HAP-1 (cell line): ENCODE measurements around the gene DCST1.

Source experiments
- DNase-seq, 2 experiments: peaks; one replicate each; pipeline ENCODE4 v3.0.0-alpha.2; 2016 to 2020; ENCODE audit warnings: low spot score in 2 of 2
- H3K27me3 ChIP-seq: fragments of 250-450 bp; sonication (Bioruptor Pico); 2 replicates; pipeline ENCODE4 v1.5.1; 2020; ENCODE audit warnings: low read depth, mild to moderate bottlenecking, moderate library complexity
- H3K36me3 ChIP-seq: fragments of 250-450 bp; sonication (Bioruptor Pico); replicated peaks from 2 replicates; pipeline ENCODE4 v1.5.1; 2020; ENCODE audit warnings: mild to moderate bottlenecking
- H3K4me1 ChIP-seq: fragments of 250-450 bp; sonication (Bioruptor Pico); 2 replicates; pipeline ENCODE4 v1.5.1; 2020; ENCODE audit warnings: mild to moderate bottlenecking
- H3K4me3 ChIP-seq: fragments of 250-450 bp; sonication (Bioruptor Pico); 2 replicates; pipeline ENCODE4 v1.5.1; 2020; ENCODE audit warnings: mild to moderate bottlenecking, moderate library complexity
- H3K9me3 ChIP-seq: fragments of 250-450 bp; sonication (Bioruptor Pico); 2 replicates; pipeline ENCODE4 v1.5.1; 2020; ENCODE audit warnings: mild to moderate bottlenecking, moderate library complexity
- in situ Hi-C: fragments of 300-500 bp; cut with MboI; formaldehyde crosslinking; loops from 3 replicates; pipeline ENCODE4 v1.14.3; 2020; ENCODE audit warnings: low sequenced_read_pairs, inconsistent platforms, mixed read lengths

DCST1 gene

DNA sequence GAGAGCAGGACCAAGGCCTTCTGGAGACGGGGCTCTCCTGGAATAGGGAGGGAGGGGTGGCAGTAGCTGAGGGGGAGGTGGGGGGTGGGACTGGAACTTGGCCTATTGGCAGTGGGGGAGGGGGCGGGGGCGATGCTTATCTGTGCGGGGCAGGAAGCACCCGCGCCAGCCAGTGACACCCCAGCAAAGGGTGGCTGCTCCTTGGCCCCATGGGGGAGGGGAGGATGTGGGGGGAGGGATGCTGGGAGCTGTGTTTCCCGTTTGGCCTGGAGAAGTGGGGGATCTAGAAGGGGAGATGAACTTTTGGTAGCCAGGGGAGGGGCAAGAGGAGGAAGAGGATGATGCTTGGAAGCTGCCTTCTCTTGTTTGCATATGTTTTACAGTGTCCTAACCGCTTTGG is 20.0 kb upstream of the DCST1 start:
- no peak for DNase-seq
- no peaks in the 10 kb centered on the region for H3K27me3 ChIP-seq
- H3K36me3 ChIP-seq, result peaks cover 29% of the 10 kb centered on the region
- no peak overlapping the region for H3K4me3 ChIP-seq
- in situ Hi-C loops, result no loop called here
- peaks cover 13% of the 10 kb centered on the region for H3K4me1 ChIP-seq
- H3K9me3 ChIP-seq, result no peaks in the 10 kb centered on the region

DNA sequence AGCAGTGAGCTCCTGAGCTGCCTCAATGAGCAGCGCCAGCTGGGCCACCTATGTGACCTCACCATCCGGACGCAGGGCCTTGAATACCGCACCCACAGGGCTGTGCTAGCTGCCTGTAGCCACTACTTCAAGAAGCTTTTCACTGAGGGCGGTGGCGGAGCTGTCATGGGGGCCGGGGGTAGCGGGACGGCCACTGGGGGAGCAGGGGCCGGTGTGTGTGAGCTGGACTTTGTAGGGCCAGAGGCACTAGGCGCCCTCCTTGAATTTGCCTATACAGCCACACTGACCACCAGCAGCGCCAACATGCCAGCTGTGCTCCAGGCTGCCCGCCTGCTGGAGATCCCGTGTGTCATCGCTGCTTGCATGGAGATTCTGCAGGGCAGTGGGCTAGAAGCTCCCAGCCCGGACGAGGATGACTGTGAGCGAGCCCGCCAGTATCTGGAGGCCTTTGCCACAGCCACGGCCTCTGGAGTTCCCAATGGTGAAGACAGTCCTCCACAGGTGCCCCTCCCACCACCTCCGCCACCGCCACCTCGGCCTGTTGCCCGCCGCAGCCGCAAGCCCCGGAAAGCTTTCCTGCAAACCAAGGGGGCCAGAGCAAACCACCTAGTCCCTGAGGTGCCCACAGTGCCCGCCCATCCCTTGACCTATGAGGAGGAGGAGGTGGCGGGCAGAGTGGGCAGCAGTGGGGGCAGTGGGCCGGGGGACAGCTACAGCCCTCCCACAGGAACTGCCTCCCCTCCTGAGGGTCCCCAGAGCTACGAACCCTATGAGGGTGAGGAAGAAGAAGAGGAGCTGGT is 18.7 kb upstream of the DCST1 start:
- in situ Hi-C loops, result no loop called here

DNA sequence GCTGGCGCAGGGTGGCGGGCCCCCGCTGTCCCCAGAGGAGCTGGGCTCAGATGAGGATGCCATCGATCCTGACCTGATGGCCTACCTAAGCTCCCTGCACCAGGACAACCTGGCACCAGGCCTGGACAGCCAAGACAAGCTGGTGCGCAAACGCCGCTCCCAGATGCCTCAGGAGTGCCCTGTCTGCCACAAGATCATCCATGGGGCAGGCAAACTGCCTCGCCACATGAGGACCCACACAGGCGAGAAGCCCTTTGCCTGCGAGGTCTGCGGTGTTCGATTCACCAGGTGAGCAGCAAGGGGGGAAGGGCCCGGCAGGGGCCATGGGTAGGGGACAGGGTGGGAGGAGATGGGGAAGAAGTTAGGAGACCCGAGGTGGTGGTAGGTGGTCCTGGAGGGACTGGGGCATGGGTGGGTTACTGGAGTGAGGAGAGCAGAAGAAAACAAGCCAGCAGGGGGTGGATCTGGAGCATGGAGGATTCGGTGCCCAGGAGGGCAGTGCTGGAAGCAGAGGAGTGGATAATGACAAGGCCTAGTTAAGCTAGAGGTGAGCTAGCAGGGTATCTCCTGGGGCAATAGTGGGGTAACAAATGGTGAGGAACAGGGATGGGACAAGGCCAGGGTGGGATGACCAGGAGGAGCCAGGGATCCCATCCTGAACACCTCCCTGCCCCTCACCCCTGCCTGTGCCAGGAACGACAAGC is 17.9 kb upstream of the DCST1 start:
- H3K9me3 ChIP-seq, result no peaks in the 10 kb centered on the region
- peaks cover 13% of the 10 kb centered on the region for H3K4me1 ChIP-seq
- in situ Hi-C loops, result no loop called here

More for the DNA sequence above, 18.7 kb upstream of the DCST1 start:
- Histone ChIP-seq H3K9me3 (no peaks in the 10 kb centered on the region), H3K36me3 (peaks cover 29% of the 10 kb centered on the region), H3K4me3 (no peak overlapping the region), H3K27me3 (no peaks in the 10 kb centered on the region), H3K4me1 (peaks cover 13% of the 10 kb centered on the region)
- DNase-seq, result no peak

DNA sequence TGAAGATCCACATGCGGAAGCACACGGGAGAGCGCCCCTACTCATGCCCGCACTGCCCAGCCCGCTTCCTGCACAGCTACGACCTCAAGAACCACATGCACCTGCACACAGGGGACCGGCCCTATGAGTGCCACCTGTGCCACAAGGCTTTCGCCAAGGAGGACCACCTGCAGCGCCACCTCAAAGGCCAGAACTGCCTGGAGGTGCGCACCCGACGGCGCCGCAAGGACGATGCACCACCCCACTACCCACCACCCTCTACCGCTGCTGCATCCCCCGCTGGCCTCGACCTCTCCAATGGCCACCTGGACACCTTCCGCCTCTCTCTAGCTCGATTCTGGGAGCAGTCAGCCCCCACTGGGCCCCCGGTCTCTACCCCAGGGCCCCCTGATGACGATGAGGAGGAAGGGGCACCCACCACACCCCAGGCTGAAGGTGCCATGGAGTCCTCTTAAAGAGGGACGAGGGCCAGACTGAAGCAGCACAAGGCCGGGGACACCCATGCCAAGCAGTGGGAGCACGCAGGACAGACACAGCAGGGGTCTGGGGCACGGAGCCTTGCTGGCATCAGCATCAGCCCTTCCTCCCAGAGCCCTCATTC is 17.3 kb upstream of the DCST1 start:
- in situ Hi-C loops, result no loop called here
- Histone ChIP-seq H3K36me3 (peaks cover 29% of the 10 kb centered on the region), H3K4me3 (no peak overlapping the region), H3K27me3 (no peaks in the 10 kb centered on the region), H3K9me3 (no peaks in the 10 kb centered on the region), H3K4me1 (peaks cover 13% of the 10 kb centered on the region)
- no peak for DNase-seq

More for the DNA sequence above, 17.9 kb upstream of the DCST1 start:
- Histone ChIP-seq H3K4me3 (no peak overlapping the region), H3K36me3 (peaks cover 29% of the 10 kb centered on the region), H3K27me3 (no peaks in the 10 kb centered on the region)
- DNase-seq, result no peak

DNA sequence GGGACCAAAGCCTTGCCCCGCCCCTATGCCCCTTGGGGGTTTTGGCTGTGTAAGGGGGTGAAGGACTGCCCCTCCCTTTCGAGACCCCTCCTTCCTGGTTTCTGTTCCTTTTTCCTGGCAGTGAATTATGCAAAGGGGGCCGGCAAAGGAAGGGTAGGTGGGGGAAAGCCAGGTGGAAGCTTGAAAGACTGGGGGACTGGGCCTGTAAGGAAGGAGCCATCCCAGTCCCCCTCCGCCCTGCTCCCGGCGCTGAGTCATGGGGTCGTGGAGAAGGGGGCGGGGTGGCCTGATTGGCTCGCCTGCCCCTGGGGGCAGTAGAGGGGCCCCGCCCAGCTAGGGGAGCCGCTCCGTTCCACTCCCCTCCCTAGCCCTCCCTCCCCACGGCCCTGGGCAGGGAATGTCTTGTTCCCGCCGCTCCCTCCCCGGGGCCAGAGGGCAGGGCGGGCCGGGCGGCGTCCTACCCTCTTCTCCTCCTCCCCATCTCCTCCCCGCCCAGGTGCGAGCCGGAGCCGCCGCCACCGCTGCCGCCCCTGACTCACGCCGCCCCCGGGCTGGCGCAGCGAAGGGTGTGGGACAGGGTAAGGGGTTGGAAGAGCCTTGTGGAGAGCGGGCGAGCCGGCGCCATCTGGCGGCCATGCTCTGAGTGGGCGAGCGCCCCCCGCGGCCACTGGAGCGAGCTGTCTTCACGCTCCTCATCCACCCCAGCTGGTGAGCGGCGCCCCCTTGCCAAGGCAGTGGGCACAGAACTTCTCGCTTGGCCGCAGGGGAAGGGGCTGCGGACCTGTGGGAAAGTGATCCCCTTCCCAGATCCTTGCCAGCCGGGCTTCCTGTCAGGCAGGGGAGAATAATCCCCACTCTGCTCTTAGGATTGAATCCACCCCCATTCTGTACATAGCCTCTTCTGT is 16.3 kb upstream of the DCST1 start:
- Histone ChIP-seq H3K4me3 (peak overlapping the region; percentile 26), H3K36me3 (peaks cover 29% of the 10 kb centered on the region), H3K4me1 (peaks cover 9% of the 10 kb centered on the region), H3K9me3 (no peaks in the 10 kb centered on the region), H3K27me3 (no peaks in the 10 kb centered on the region)
- in situ Hi-C loops, result no loop called here
- peak; percentile 85 to 95 for DNase-seq

DNA sequence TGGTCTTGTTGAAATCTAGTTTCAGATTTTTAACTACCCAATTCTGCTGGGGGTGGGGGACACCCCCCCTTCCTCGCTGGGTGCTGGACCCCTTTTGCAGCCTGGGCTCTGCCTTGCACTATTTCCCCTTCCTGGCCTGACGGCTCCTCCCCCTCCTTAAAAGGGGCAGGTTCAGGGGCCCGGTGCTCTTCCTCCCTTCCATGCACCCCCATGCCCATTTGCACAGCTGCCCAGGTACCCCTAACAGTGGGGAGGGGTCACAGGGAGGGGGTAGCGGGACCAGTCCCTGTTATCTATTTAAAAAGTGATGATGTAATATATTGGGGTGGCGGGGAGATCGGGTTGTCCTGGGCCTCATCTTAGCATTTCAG is 15.7 kb upstream of the DCST1 start:
- peaks cover 9% of the 10 kb centered on the region for H3K4me1 ChIP-seq
- H3K27me3 ChIP-seq, result no peaks in the 10 kb centered on the region
- no peaks in the 10 kb centered on the region for H3K9me3 ChIP-seq
- peak overlapping the region; percentile 26; the same call in 1 of the 2 replicates for H3K4me3 ChIP-seq
- DNase-seq, result no peak
- peaks cover 29% of the 10 kb centered on the region for H3K36me3 ChIP-seq
- in situ Hi-C loops, result no loop called here

DNA sequence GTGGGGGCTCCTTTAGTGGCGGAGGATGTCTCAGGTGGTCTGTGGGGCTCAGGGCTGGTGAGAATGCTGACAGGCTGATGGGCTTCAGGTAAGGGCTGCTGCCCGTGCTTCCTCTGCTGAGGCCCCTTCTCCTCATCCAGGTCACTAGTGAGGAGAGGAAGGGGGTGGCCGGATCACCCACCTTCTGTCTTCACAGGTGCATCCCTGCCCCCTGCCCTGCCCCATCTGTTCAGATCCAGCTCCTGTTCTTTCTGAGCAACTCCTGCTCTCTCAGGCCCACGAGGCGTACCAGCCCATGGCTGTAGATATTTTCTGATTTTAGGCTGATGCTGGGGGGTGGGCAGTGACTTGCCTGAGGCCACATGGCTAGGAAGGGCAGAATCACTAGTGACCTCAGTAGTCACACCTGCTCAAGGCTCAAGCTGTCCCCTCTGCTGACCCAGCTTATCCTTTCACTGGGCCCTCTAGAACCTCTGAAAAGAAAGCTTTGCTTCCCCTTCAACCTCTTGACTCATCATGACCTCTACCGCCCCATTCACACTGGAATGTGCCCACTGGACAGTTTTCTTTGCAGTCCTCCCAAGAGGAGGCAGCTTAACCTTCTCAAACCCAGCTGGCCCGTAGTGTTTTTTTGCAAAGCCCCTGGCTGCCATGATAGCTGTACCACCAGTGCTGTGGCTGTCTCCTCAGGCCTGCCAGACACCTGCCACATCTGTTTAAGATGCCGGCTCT is 14.8 kb upstream of the DCST1 start:
- in situ Hi-C loops, result no loop called here
- Histone ChIP-seq H3K4me1 (peaks cover 9% of the 10 kb centered on the region), H3K4me3 (no peak overlapping the region), H3K9me3 (no peaks in the 10 kb centered on the region), H3K36me3 (peaks cover 29% of the 10 kb centered on the region), H3K27me3 (no peaks in the 10 kb centered on the region)
- DNase-seq, result no peak

DNA sequence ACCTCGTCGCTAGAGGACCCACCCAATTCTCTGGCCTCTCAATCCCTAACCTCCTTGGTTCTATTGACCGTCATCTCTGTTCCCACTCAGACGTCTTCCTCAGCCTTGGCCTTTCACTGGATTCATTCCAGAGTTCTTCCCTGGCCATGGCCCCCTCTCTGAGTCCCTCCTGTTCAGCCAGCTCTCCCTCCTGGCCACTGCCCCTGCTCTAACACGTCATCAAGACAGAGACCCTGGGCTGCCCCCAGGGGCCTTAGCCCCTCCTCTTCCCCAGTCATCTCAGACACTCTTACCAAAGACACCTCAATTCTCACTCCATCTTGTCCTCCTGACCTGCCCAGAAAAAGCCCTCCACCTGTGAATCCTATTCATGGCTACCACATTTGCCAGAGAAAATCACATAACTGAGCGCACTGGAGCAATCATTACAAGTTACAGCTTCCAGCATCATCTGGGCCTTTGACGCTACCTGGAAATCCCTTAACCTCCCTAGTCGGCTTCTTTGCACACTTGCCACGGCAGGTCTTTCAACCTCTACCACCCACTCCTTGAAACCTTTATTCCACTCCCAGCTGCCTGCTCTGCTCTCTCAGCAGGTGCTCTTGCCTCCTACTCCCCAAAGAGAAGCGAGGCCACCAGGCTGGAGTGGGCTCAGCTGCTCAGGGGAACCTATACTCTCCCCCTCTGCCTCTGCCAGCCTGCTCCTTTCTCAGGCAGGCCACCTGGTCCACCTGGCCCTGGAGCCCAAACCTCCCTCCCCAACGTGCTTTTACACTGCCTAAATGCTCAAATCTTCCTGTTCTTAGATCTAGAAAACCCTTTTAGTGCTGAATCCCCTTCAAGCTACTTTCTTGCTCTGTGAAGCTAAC is 14.0 kb upstream of the DCST1 start:
- DNase-seq, result no peak
- H3K4me1 ChIP-seq, result peaks cover 9% of the 10 kb centered on the region
- peaks cover 22% of the 10 kb centered on the region for H3K36me3 ChIP-seq
- H3K27me3 ChIP-seq, result no peaks in the 10 kb centered on the region
- in situ Hi-C loops, result loop anchor here (10.0 kb wide), 1 partner anchor 65 kb away; no protein-coding TSS in a partner anchor
- H3K4me3 ChIP-seq, result no peak overlapping the region
- H3K9me3 ChIP-seq, result no peaks in the 10 kb centered on the region

DNA sequence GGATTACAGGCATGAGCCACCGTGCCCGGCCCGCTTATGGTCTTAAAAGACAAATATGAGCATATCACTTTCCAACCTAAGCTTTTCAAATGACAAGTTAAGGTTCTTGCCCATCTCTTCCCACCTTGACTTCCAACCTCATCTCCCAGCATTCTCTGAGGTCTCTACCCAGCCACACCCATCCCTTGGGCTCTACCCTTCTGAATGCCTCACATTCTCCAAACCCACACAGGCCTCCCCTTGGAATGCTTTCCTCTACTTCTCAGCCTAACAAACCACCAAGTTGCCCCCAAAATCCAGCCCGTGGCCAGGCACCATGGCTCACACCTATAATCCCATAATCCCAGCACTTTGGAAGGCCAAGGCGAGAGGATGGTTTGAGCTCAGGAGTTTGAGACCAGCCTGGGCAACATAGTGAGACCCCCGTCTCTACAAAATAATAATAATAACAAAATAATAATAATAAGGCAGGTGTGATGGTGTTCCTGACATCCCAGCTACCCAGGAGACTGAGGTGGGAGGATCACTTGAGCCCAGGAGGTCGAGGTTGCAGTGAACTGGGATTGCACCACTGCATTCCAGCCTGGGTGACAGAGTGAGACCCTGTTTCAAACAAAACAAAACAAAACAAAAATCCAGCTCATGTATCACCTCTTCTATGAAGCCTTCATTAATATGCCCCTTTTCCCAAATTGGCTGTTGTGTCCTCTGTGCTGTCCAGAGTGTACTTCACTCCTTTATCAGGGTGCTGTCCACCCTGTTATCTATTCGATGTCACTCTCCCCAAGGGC is 11.3 kb upstream of the DCST1 start:
- in situ Hi-C loops, result loop anchor here (10.0 kb wide), 1 partner anchor 62 kb away; no protein-coding TSS in a partner anchor
- Histone ChIP-seq H3K36me3 (no peaks in the 10 kb centered on the region), H3K4me3 (no peak overlapping the region), H3K9me3 (no peaks in the 10 kb centered on the region), H3K27me3 (no peaks in the 10 kb centered on the region), H3K4me1 (peaks cover 3% of the 10 kb centered on the region)
- DNase-seq, result no peak

DNA sequence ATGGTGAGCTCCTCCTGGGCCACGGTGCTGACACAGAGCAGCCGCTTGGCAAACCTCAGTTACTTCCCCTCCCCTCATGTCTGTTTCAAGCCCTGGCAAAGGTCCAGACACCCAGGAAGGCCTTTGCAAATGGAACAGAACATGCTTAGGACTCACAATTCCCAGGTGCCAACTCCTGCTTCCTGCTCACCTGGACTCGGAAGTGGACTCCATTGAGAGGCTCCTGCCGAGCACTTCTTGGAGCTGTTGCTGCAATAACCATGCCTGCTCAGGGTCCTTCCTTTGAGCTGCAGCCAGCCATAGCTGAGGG is 10.7 kb upstream of the DCST1 start:
- Histone ChIP-seq H3K27me3 (no peaks in the 10 kb centered on the region), H3K36me3 (no peaks in the 10 kb centered on the region), H3K4me1 (no peaks in the 10 kb centered on the region; the same call in 1 of the 2 replicates), H3K9me3 (no peaks in the 10 kb centered on the region), H3K4me3 (no peak overlapping the region)
- in situ Hi-C loops, result loop anchor here (10.0 kb wide), 1 partner anchor 62 kb away; no protein-coding TSS in a partner anchor
- no peak for DNase-seq

DNA sequence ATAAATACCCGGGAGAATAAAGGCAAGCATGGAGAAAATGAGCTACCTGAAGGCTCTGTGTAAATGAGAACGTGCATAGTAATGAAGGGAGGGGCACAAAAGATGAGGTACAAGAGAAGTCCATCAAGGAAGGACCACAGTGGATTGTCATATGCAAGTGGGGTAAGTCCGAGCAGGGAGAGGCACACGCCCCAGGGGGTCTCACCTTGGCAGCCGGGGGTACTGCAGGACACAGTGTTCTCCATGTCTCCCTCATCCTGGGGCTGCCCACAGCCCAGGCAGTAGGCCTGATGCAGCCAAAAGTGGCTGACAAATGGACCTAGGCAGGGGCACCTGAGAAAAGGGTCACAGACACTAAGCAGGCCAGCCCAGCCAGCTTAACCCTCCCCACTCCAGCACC is 10.0 kb upstream of the DCST1 start:
- Histone ChIP-seq H3K36me3 (no peaks in the 10 kb centered on the region), H3K4me1 (no peaks in the 10 kb centered on the region), H3K9me3 (no peaks in the 10 kb centered on the region), H3K4me3 (no peak overlapping the region), H3K27me3 (no peaks in the 10 kb centered on the region)
- in situ Hi-C loops, result loop anchor here (10.0 kb wide), 1 partner anchor 61 kb away; no protein-coding TSS in a partner anchor
- no peak for DNase-seq
